K562 (cell line): ENCODE results near the gene AGPAT2. TPM values are rescaled to one million over a fixed set of nuclear protein-coding genes. Genes with fewer than 3 reads are reported as not detected.

Source experiments
- CBFA2T2 ChIP-seq: fragments of 450-650 bp; conservative IDR thresholded peaks from 2 replicates; pipeline ENCODE4 v1.6.1; 2017; ENCODE audit warnings: mild to moderate bottlenecking
- DACH1 ChIP-seq: fragments of 450-650 bp; IDR thresholded peaks from 2 replicates; pipeline ENCODE4 v1.6.1; 2018; ENCODE audit not compliant: partially characterized antibody
- ETV5 ChIP-seq: sonication (generic); formaldehyde crosslinking; IDR thresholded peaks from 2 replicates; pipeline ENCODE4 v1.4.0; 2020; ENCODE audit warnings: low read depth, mild to moderate bottlenecking, missing genetic modification reagents
- FOXA3 ChIP-seq, 2 experiments: fragments of 450-650 bp in 1 of 2; sonication (generic) in 1 of 2; formaldehyde crosslinking; IDR thresholded peaks in 1 of 2; conservative IDR thresholded peaks in 1 of 2; 2 replicates each; pipeline versions ENCODE4 v1.4.0 to v1.8.0; 2020 to 2022; ENCODE audit warnings: mild to moderate bottlenecking in 2 of 2, missing genetic modification reagents in 1 of 2
- GABPB1 ChIP-seq: sonication (generic); formaldehyde crosslinking; IDR thresholded peaks from 2 replicates; pipeline ENCODE4 v1.8.0; 2022; ENCODE audit warnings: mild to moderate bottlenecking, missing genetic modification reagents
- KLF1 ChIP-seq: fragments of 450-650 bp; IDR thresholded peaks from 2 replicates; pipeline ENCODE4 v1.6.1; 2016; ENCODE audit warnings: missing genetic modification characterization, missing compliant biosample characterization
- LEF1 ChIP-seq: fragments of 450-650 bp; IDR thresholded peaks from 2 replicates; pipeline ENCODE4 v1.6.1; 2016; ENCODE audit warnings: mild to moderate bottlenecking
- NR3C1 ChIP-seq: sonication (generic); formaldehyde crosslinking; IDR thresholded peaks from 2 replicates; pipeline ENCODE4 v1.8.1; 2022; ENCODE audit warnings: missing genetic modification reagents
- POLR2B ChIP-seq: fragments of 450-650 bp; IDR thresholded peaks from 2 replicates; pipeline ENCODE4 v1.6.1; 2018; ENCODE audit warnings: low read depth; ENCODE audit not compliant: partially characterized antibody
- RAD51 ChIP-seq: fragments of 450-650 bp; IDR thresholded peaks from 2 replicates; pipeline ENCODE4 v1.7.1; 2016; ENCODE audit warnings: low read depth, mild to moderate bottlenecking, borderline replicate concordance
- RFX1 ChIP-seq: fragments of 450-650 bp; IDR thresholded peaks from 2 replicates; pipeline ENCODE4 v1.6.1; 2016; ENCODE audit warnings: mild to moderate bottlenecking, moderate library complexity
- SETDB1 ChIP-seq: IDR thresholded peaks from one replicate; pipeline ENCODE4 v1.6.1; 2012; ENCODE audit warnings: low read length, control low read depth, inconsistent platforms
- SRSF1 ChIP-seq: fragments of 200-400 bp; formaldehyde crosslinking; IDR thresholded peaks from 2 replicates; pipeline ENCODE4 v1.6.1; 2017; ENCODE audit warnings: mild to moderate bottlenecking, low read depth, low read length, moderate library complexity
- ZBED1 ChIP-seq: IDR thresholded peaks from 2 replicates; pipeline ENCODE4 v1.6.1; 2014
- ZNF12 ChIP-seq: sonication (generic); formaldehyde crosslinking; IDR thresholded peaks from 2 replicates; pipeline ENCODE4 v1.4.0; 2020; ENCODE audit warnings: mild to moderate bottlenecking, missing genetic modification reagents
- ZNF282 ChIP-seq: sonication (generic); formaldehyde crosslinking; IDR thresholded peaks from 2 replicates; pipeline ENCODE4 v1.8.1; 2023; ENCODE audit warnings: missing genetic modification reagents
- ZNF311 ChIP-seq: fragments of 250-450 bp; sonication (Bioruptor Pico); IDR thresholded peaks from 2 replicates; pipeline ENCODE4 v1.4.0; 2020; ENCODE audit warnings: mild to moderate bottlenecking, moderate library complexity
- ZNF408 ChIP-seq: fragments of 250-450 bp; sonication (Bioruptor Pico); IDR thresholded peaks from 2 replicates; pipeline ENCODE4 v1.4.0; 2020; ENCODE audit warnings: low read depth, mild to moderate bottlenecking, moderate library complexity
- ZNF780A ChIP-seq: fragments of 250-450 bp; sonication (Bioruptor Pico); IDR thresholded peaks from 2 replicates; pipeline ENCODE4 v1.5.0; 2021; ENCODE audit warnings: mild to moderate bottlenecking
- polyA plus RNA-seq, 8 experiments: library from polyadenylated mRNA; depleted of rRNA in 4 of 8; stranded (reverse) in 5 of 8; unstranded in 3 of 8; fragments of >200 nt; fragmentation: Nextera tagmentation in 2 of 8; fragmentation: Illumina TruSeq in 1 of 8; extraction: Ambion mirVana in 2 of 8; extraction: Trizol in 1 of 8; gene quantifications; 2 replicates each; pipeline versions ENCODE4 v1.2.1 to v1.2.3, GENCODE V29; 2011 to 2014; ENCODE audit warnings: inconsistent platforms in 1 of 8, missing spikeins in 1 of 8
- total RNA-seq, 7 experiments: library from RNA; depleted of rRNA in 6 of 7; stranded (reverse); fragments of >200 nt in 6 of 7; fragmentation: Illumina TruSeq in 2 of 7; extraction: Trizol in 2 of 7; gene quantifications; 2 replicates each; pipeline versions ENCODE4 v1.2.1 to v1.2.3, GENCODE V29; 2011 to 2021; ENCODE audit warnings: low replicate concordance in 1 of 7
- TF ChIP-seq, protein P1 (sequence below): fragments of 250-450 bp; sonication (Bioruptor Pico); IDR thresholded peaks from 2 replicates; pipeline ENCODE4 v1.8.0; 2022; ENCODE audit warnings: inconsistent platforms, mild to moderate bottlenecking, moderate library complexity, borderline replicate concordance
- TF ChIP-seq, protein P2 (sequence below), 2 experiments: fragments of 250-450 bp in 1 of 2; fragments of 450-650 bp in 1 of 2; sonication (Bioruptor Pico) in 1 of 2; IDR thresholded peaks; 2 replicates each; pipeline versions ENCODE4 v1.6.1 to v1.8.0; 2016 to 2021; ENCODE audit warnings: mild to moderate bottlenecking in 2 of 2, moderate library complexity in 2 of 2, missing compliant biosample characterization in 1 of 2, missing genetic modification characterization in 1 of 2
- TF ChIP-seq, protein P3 (sequence below): IDR thresholded peaks from 2 replicates; pipeline ENCODE4 v1.6.1; 2011; ENCODE audit warnings: borderline replicate concordance, low read depth, mild to moderate bottlenecking, moderate library complexity, low read length; ENCODE audit not compliant: insufficient read depth, poor library complexity, severe bottlenecking
- TF ChIP-seq, protein P4 (sequence below), 2 experiments: fragments of 450-650 bp in 1 of 2; sonication (generic) in 1 of 2; formaldehyde crosslinking in 1 of 2; IDR thresholded peaks in 1 of 2; conservative IDR thresholded peaks in 1 of 2; 2 replicates each; pipeline versions ENCODE4 v1.6.1 to v1.8.1; 2016 to 2023; ENCODE audit warnings: mild to moderate bottlenecking in 2 of 2, moderate library complexity in 2 of 2, inconsistent platforms in 1 of 2, missing genetic modification reagents in 1 of 2

Gene AGPAT2
- total and polyA plus RNA-seq, 9 of the 15 experiments (the other 6 are each of a cell fraction or from before 2014, with no cell fraction given): 0.13 to 54.5 (median 23.9) TPM

DNA sequence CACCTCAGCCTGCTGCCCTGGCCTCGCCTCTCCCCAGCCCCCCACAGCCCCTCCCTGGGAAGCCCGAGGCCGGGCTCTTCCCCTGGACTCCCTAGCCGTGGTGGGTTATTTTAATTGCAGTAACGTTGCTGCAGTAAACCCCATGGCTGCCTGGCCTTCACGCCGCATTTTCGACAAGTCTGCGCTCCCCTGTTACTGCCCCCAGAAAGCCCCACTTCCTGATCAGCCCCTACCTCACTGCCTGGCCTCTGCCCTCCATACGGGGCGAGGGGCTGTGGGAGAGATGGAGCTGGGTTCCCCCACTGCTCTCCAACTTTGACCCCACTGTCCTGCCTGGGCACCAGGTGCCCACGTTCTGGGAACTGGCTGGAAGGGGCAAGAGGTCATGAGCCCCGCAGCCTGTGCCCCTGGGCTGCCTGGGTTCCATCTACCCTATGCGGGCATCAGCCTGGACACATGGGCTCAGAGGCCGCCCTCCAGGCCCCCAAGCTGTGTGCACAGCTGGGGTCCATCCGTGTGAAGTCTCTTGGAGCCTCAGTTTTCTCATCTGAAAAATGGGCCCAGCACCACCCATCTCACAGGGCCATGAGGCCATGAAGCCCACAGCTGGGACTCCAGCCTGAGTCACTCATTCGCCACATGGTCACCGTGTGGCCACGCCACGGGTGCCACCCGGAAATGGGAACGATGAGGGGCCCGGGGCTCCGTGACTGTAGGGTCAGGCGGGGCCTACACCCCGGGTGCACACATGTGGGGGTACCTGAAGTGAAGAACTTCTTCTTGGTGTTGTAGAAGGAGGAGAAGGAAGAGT is 13.1 kb downstream of the AGPAT2 start (continued):
- TF ChIP-seq RFX1: no peak
- no peak for TF ChIP-seq ZNF12
- peak; percentile 8 for TF ChIP-seq POLR2B
- 0 out of 2 replicates have a peak, but pooled peaks have one; percentile 35 for TF ChIP-seq GABPB1 (CRISPR knock-in tag)
- TF ChIP-seq, protein P1, sequence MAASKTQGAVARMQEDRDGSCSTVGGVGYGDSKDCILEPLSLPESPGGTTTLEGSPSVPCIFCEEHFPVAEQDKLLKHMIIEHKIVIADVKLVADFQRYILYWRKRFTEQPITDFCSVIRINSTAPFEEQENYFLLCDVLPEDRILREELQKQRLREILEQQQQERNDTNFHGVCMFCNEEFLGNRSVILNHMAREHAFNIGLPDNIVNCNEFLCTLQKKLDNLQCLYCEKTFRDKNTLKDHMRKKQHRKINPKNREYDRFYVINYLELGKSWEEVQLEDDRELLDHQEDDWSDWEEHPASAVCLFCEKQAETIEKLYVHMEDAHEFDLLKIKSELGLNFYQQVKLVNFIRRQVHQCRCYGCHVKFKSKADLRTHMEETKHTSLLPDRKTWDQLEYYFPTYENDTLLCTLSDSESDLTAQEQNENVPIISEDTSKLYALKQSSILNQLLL (CRISPR knock-in tag): no peak
- no peak for TF ChIP-seq CBFA2T2
- no peak for TF ChIP-seq NR3C1 (CRISPR knock-in tag)
- TF ChIP-seq KLF1 (tag): no peak
- TF ChIP-seq, protein P2, sequence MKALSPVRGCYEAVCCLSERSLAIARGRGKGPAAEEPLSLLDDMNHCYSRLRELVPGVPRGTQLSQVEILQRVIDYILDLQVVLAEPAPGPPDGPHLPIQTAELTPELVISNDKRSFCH (CRISPR knock-in tag; IDR thresholded peaks at IDR 0.05): no peak
- TF ChIP-seq, protein P2 (tag; IDR thresholded peaks at IDR 0.05): no peak
- no peak for TF ChIP-seq FOXA3 (CRISPR knock-in tag; conservative IDR thresholded peaks at IDR 0.05 in 1 of 2, IDR thresholded peaks at IDR 0.05 in 1 of 2)
- TF ChIP-seq, protein P3, sequence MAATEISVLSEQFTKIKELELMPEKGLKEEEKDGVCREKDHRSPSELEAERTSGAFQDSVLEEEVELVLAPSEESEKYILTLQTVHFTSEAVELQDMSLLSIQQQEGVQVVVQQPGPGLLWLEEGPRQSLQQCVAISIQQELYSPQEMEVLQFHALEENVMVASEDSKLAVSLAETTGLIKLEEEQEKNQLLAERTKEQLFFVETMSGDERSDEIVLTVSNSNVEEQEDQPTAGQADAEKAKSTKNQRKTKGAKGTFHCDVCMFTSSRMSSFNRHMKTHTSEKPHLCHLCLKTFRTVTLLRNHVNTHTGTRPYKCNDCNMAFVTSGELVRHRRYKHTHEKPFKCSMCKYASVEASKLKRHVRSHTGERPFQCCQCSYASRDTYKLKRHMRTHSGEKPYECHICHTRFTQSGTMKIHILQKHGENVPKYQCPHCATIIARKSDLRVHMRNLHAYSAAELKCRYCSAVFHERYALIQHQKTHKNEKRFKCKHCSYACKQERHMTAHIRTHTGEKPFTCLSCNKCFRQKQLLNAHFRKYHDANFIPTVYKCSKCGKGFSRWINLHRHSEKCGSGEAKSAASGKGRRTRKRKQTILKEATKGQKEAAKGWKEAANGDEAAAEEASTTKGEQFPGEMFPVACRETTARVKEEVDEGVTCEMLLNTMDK: no peak
- TF ChIP-seq ETV5 (CRISPR knock-in tag): no peak
- 0 out of 2 replicates have a peak, but pooled peaks have one; percentile 13 for TF ChIP-seq ZBED1
- TF ChIP-seq ZNF311 (CRISPR knock-in tag): no peak
- no peak for TF ChIP-seq ZNF780A (CRISPR knock-in tag)
- TF ChIP-seq SRSF1: no peak
- no peak for TF ChIP-seq ZNF282
- no peak for TF ChIP-seq LEF1
- TF ChIP-seq DACH1: no peak
- no peak for TF ChIP-seq ZNF408 (CRISPR knock-in tag)
- TF ChIP-seq RAD51: no peak
- TF ChIP-seq, protein P4, sequence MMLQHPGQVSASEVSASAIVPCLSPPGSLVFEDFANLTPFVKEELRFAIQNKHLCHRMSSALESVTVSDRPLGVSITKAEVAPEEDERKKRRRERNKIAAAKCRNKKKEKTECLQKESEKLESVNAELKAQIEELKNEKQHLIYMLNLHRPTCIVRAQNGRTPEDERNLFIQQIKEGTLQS (IDR thresholded peaks at IDR 0.05): no peak
- TF ChIP-seq, protein P4 (CRISPR knock-in tag; conservative IDR thresholded peaks at IDR 0.05): peak; percentile 66
- TF ChIP-seq SETDB1: no peak
